Measurements from ENCODE around the gene HTR2B.
"Not testable (repeated sequence)": the region's sequence is repeated elsewhere in the genome, so short reads cannot be mapped to it uniquely, and the experiment has no call there.

HTR2B gene

GRCh38 chr2:231094736-231095346, 30.0 kb downstream of the HTR2B start:
- no peak for DNase-seq (ENCODE audit: insufficient read length, low spot score)
- TF ChIP-seq CTCF (IDR thresholded peaks at IDR 0.05; ENCODE audit: insufficient read depth, missing control alignments): no peak
- no peak for FAIRE-seq

GRCh38 chr2:231093933-231094332, 30.9 kb downstream of the HTR2B start:
- no peak for DNase-seq (ENCODE audit: insufficient read length, low spot score)
- no peak for FAIRE-seq
- no peak for TF ChIP-seq CTCF (IDR thresholded peaks at IDR 0.05; ENCODE audit: insufficient read depth, missing control alignments)

GRCh38 chr2:231088754-231089153, 36.1 kb downstream of the HTR2B start:
- DNase-seq (ENCODE audit: insufficient read length, low spot score): no peak
- TF ChIP-seq CTCF (IDR thresholded peaks at IDR 0.05; ENCODE audit: insufficient read depth, missing control alignments): no peak
- FAIRE-seq: no peak

GRCh38 chr2:231084565-231084964, 40.3 kb downstream of the HTR2B start:
- FAIRE-seq (no peak), DNase-seq (ENCODE audit: insufficient read length, low spot score) (no peak)
- TF ChIP-seq CTCF (IDR thresholded peaks at IDR 0.05; ENCODE audit: insufficient read depth, missing control alignments): no peak

GRCh38 chr2:231069379-231070054, 55.3 kb downstream of the HTR2B start:
- DNase-seq (ENCODE audit: insufficient read length, low spot score) (no peak), FAIRE-seq (no peak)
- TF ChIP-seq CTCF (IDR thresholded peaks at IDR 0.05; ENCODE audit: insufficient read depth, missing control alignments): no peak

- no peak for FAIRE-seq
- DNase-seq (ENCODE audit: insufficient read length, low spot score): no peak
- TF ChIP-seq CTCF (IDR thresholded peaks at IDR 0.05; ENCODE audit: insufficient read depth, missing control alignments): no peak
These were observed 56.2 kb downstream of the HTR2B start for GRCh38 chr2:231068525-231069222.

- DNase-seq (ENCODE audit: insufficient read length, low spot score): not testable (repeated sequence)
These were observed 57.3 kb downstream of the HTR2B start for GRCh38 chr2:231067531-231067930.

More at GRCh38 chr2:231067531-231067930, 57.3 kb downstream of the HTR2B start:
- not testable (repeated sequence) for FAIRE-seq
